ENCODE results near the gene SERINC2. TPM values are rescaled to one million over a fixed set of nuclear protein-coding genes. Genes with fewer than 3 reads are reported as not detected.

The SERINC2 gene
- total and polyA plus RNA-seq, 2 experiments from 2014 or later = 20.5 to 23.3 TPM

GRCh38 chr1:31460027-31460426 is 47.0 kb downstream of the SERINC2 start:
- Histone ChIP-seq H2AFZ (no peak overlapping the region), H3K4me3 (no peak overlapping the region), H3K27me3 (ENCODE audit: insufficient read depth) (no peaks in the 10 kb centered on the region), H4K20me1 (replicated peaks; ENCODE audit: insufficient read depth) (no peaks in the 10 kb centered on the region), H3K79me2 (replicated peaks; ENCODE audit: insufficient read depth) (no peaks in the 10 kb centered on the region), H3K27ac (ENCODE audit: low read depth) (no peak overlapping the region), H3K4me1 (ENCODE audit: insufficient read depth) (no peaks in the 10 kb centered on the region), H3K9me2 (ENCODE audit: insufficient read depth) (0 out of 2 replicates have a peak, but pooled peaks cover 5% of the 10 kb centered on the region), H3K36me3 (ENCODE audit: insufficient read depth) (peaks cover 12% of the 10 kb centered on the region), H3F3A (replicated peaks; ENCODE audit: low read depth) (no peaks in the 10 kb centered on the region), H3K4me2 (no peak overlapping the region)
- no peaks in the 10 kb centered on the region for H3K4me1 Mint-ChIP-seq
- peaks cover 37% of the 10 kb centered on the region for H3K9me3 Mint-ChIP-seq
- peak; percentile 85 for DNase-seq (ENCODE audit: low spot score)
- ATAC-seq = peak; percentile 43; the same call in 1 of the 3 replicates
- H3K27ac Mint-ChIP-seq = no peak overlapping the region
- H3K36me3 Mint-ChIP-seq (ENCODE audit: low read depth) = peaks cover 11% of the 10 kb centered on the region
- peaks cover 2% of the 10 kb centered on the region for H3K27me3 Mint-ChIP-seq (ENCODE audit: insufficient read depth, low read depth, poor library complexity)
- TF ChIP-seq CREB1 (CRISPR knock-in tag; IDR thresholded peaks at IDR 0.05; ENCODE audit: low read depth) (no peak), CTCF (conservative IDR thresholded peaks at IDR 0.05; ENCODE audit: low read depth in 2 of 2) (peak; percentile 65 to 74), REST (IDR thresholded peaks at IDR 0.05; ENCODE audit: unreplicated experiment) (no peak), ZNF114 (CRISPR knock-in tag; IDR thresholded peaks at IDR 0.05) (no peak), JUNB (IDR thresholded peaks at IDR 0.05; ENCODE audit: unreplicated experiment) (no peak), ZNF331 (CRISPR knock-in tag; IDR thresholded peaks at IDR 0.05; ENCODE audit: low read depth) (no peak), ZNF462 (CRISPR knock-in tag; IDR thresholded peaks at IDR 0.05) (no peak)
- H3K4me3 Mint-ChIP-seq = no peak overlapping the region

All from GM23338 (cell line).